Trophoblast cell (in vitro differentiated cells and primary cell): ENCODE measurements around the gene LTV1.
"Not testable (repeated sequence)": the region's sequence is repeated elsewhere in the genome, so short reads cannot be mapped to it uniquely, and the experiment has no call there.

Experiments
- DNase-seq, 2 donors: peaks; one replicate each; pipeline ENCODE4 v3.0.0-alpha.2; 2016
- H2AFZ ChIP-seq: 2 replicates; pipeline ENCODE4 v1.6.1; 2013; ENCODE audit warnings: low read length, moderate library complexity, mild to moderate bottlenecking; ENCODE audit not compliant: insufficient read depth, poor library complexity
- H2AK5ac ChIP-seq: 2 replicates; pipeline ENCODE4 v1.6.1; 2013; ENCODE audit warnings: mild to moderate bottlenecking, low read length
- H2BK120ac ChIP-seq: 2 replicates; pipeline ENCODE4 v1.6.1; 2013; ENCODE audit warnings: low read length, mild to moderate bottlenecking, moderate library complexity; ENCODE audit not compliant: insufficient read depth, poor library complexity
- H2BK12ac ChIP-seq: 2 replicates; pipeline ENCODE4 v1.6.1; 2013; ENCODE audit warnings: mild to moderate bottlenecking, low read length, moderate library complexity
- H2BK5ac ChIP-seq: 2 replicates; pipeline ENCODE4 v1.6.1; 2013; ENCODE audit warnings: low read length, low read depth, moderate library complexity, mild to moderate bottlenecking; ENCODE audit not compliant: poor library complexity
- H3K14ac ChIP-seq: 2 replicates; pipeline ENCODE4 v1.6.1; 2013; ENCODE audit warnings: mild to moderate bottlenecking, low read length
- H3K18ac ChIP-seq: 2 replicates; pipeline ENCODE4 v1.6.1; 2013; ENCODE audit warnings: mild to moderate bottlenecking, low read length
- H3K23ac ChIP-seq: 2 replicates; pipeline ENCODE4 v1.6.1; 2013; ENCODE audit warnings: low read length
- H3K27ac ChIP-seq: 2 replicates; pipeline ENCODE4 v1.5.1; 2013; ENCODE audit warnings: low read depth, mild to moderate bottlenecking, inconsistent platforms, low read length, moderate library complexity
- H3K27me3 ChIP-seq: 2 replicates; pipeline ENCODE4 v1.6.1; 2013; ENCODE audit warnings: inconsistent platforms, mild to moderate bottlenecking, low read length, moderate library complexity; ENCODE audit not compliant: insufficient read depth
- H3K36me3 ChIP-seq, 2 experiments: 1 replicate in 1 of 2; 2 replicates in 1 of 2; pipeline ENCODE4 v1.6.1; 2013; ENCODE audit warnings: low read length in 2 of 2, mild to moderate bottlenecking in 2 of 2, moderate library complexity in 1 of 2; ENCODE audit not compliant: insufficient read depth in 2 of 2, control insufficient read depth in 1 of 2
- H3K4ac ChIP-seq: 2 replicates; pipeline ENCODE4 v1.6.1; 2013; ENCODE audit warnings: low read depth, mild to moderate bottlenecking, low read length, moderate library complexity
- H3K4me1 ChIP-seq, 2 experiments: 1 replicate in 1 of 2; 2 replicates in 1 of 2; pipeline ENCODE4 v1.6.1; 2013; ENCODE audit warnings: low read length in 2 of 2, mild to moderate bottlenecking in 2 of 2, moderate library complexity in 1 of 2; ENCODE audit not compliant: insufficient read depth in 2 of 2, control insufficient read depth in 1 of 2
- H3K4me2 ChIP-seq: 2 replicates; pipeline ENCODE4 v1.6.1; 2013; ENCODE audit warnings: inconsistent platforms, mild to moderate bottlenecking, low read length, moderate library complexity
- H3K4me3 ChIP-seq: 2 replicates; pipeline ENCODE4 v1.5.1; 2013; ENCODE audit warnings: mild to moderate bottlenecking, low read depth, low read length, inconsistent platforms
- H3K79me1 ChIP-seq: one replicate; pipeline ENCODE4 v1.6.1; 2013; ENCODE audit warnings: low read length
- H3K79me2 ChIP-seq: 2 replicates; pipeline ENCODE4 v1.6.1; 2013; ENCODE audit warnings: low read length, mild to moderate bottlenecking; ENCODE audit not compliant: control insufficient read depth, insufficient read depth, poor library complexity
- H3K9ac ChIP-seq: 2 replicates; pipeline ENCODE4 v1.6.1; 2013; ENCODE audit warnings: mild to moderate bottlenecking, low read length
- H3K9me3 ChIP-seq: 2 replicates; pipeline ENCODE4 v1.6.1; 2013; ENCODE audit warnings: low read depth, mild to moderate bottlenecking, control low read depth, inconsistent platforms, low read length; ENCODE audit not compliant: insufficient read depth
- H4K12ac ChIP-seq: 2 replicates; pipeline ENCODE4 v1.6.1; 2013; ENCODE audit warnings: low read depth, mild to moderate bottlenecking, low read length, moderate library complexity
- H4K8ac ChIP-seq: 2 replicates; pipeline ENCODE4 v1.6.1; 2013; ENCODE audit warnings: low read depth, mild to moderate bottlenecking, low read length, moderate library complexity
- H4K91ac ChIP-seq: one replicate; pipeline ENCODE4 v1.6.1; 2013; ENCODE audit warnings: low read depth, mild to moderate bottlenecking, low read length, moderate library complexity
- WGBS: extraction: QIAGEN DNeasy Blood & Tissue Kit; methylation state at CpG from one replicate; pipeline ENCODE4 v1.1.7; 2013; ENCODE audit warnings: missing lambda C conversion rate; ENCODE audit not compliant: insufficient read length, insufficient coverage; ENCODE audit errors: extremely low coverage; 5-methylcytosine and 5-hydroxymethylcytosine counted together

LTV1 gene

GRCh38 chr6:143843677-143843999 is 500 bp downstream of the LTV1 start:
- Histone ChIP-seq H2BK12ac (no peak overlapping the region), H3K9ac (peak overlapping the region; percentile 99), H3K9me3 (no peaks in the 10 kb centered on the region), H3K79me2 (peaks cover 5% of the 10 kb centered on the region), H3K79me1 (peaks cover 8% of the 10 kb centered on the region), H2BK120ac (peak overlapping the region; percentile 67), H3K4me3 (peak overlapping the region; percentile 99), H3K18ac (peak overlapping the region; percentile 21), H4K91ac (peak overlapping the region; percentile 82), H4K12ac (peak overlapping the region; percentile 83), H3K4me1 (peaks cover 0 to 7% of the 10 kb centered on the region in 2 experiments), H3K4me2 (peak overlapping the region; percentile 97), H3K14ac (peak overlapping the region; percentile 92), H3K27ac (no peak overlapping the region), H3K4ac (peak overlapping the region; percentile 97), H2AFZ (peak overlapping the region; percentile 95), H3K23ac (no peak overlapping the region), H3K27me3 (no peaks in the 10 kb centered on the region), H2BK5ac (no peak overlapping the region), H2AK5ac (peak overlapping the region; percentile 52), H3K36me3 (peaks cover 11 to 22% of the 10 kb centered on the region in 2 experiments), H4K8ac (peak overlapping the region; percentile 98)
- no CpG with 5 or more reads among the region's 9 CpGs for WGBS
- DNase-seq = no peak

- H2AFZ ChIP-seq = no peak overlapping the region
- no peak for DNase-seq
- no peak overlapping the region for H3K27ac ChIP-seq
- H3K14ac ChIP-seq = no peak overlapping the region
- peak overlapping the region; percentile 38 for H3K9ac ChIP-seq
- H3K18ac ChIP-seq = no peak overlapping the region
- H2AK5ac ChIP-seq = no peak overlapping the region
- peaks cover 5% of the 10 kb centered on the region for H3K79me2 ChIP-seq
- no peaks in the 10 kb centered on the region for H3K27me3 ChIP-seq
- no peaks in the 10 kb centered on the region for H3K9me3 ChIP-seq
- peaks cover 8% of the 10 kb centered on the region for H3K79me1 ChIP-seq
- H3K4ac ChIP-seq = peak overlapping the region; percentile 97
- H2BK12ac ChIP-seq = no peak overlapping the region
- H2BK120ac ChIP-seq = no peak overlapping the region
- no peak overlapping the region for H3K23ac ChIP-seq
- H3K4me3 ChIP-seq = no peak overlapping the region
- WGBS = no CpG with 5 or more reads among the region's 4 CpGs
- no peak overlapping the region for H4K91ac ChIP-seq
- peaks cover 13 to 24% of the 10 kb centered on the region in 2 experiments for H3K36me3 ChIP-seq
- peaks cover 0 to 7% of the 10 kb centered on the region in 2 experiments for H3K4me1 ChIP-seq
- H2BK5ac ChIP-seq = no peak overlapping the region
- no peak overlapping the region for H4K12ac ChIP-seq
- H4K8ac ChIP-seq = no peak overlapping the region
- H3K4me2 ChIP-seq = peak overlapping the region; percentile 97
Measured at GRCh38 chr6:143844006-143844405, 868 bp downstream of the LTV1 start.

- Histone ChIP-seq H2BK12ac (no peak overlapping the region), H2BK5ac (no peak overlapping the region), H4K91ac (no peak overlapping the region), H3K79me1 (peaks cover 8% of the 10 kb centered on the region), H4K12ac (no peak overlapping the region), H2AK5ac (no peak overlapping the region), H3K9ac (no peak overlapping the region), H3K27me3 (no peaks in the 10 kb centered on the region), H2AFZ (no peak overlapping the region), H3K9me3 (no peaks in the 10 kb centered on the region), H3K18ac (no peak overlapping the region), H3K23ac (no peak overlapping the region), H2BK120ac (no peak overlapping the region), H4K8ac (no peak overlapping the region), H3K4me1 (peaks cover 0 to 7% of the 10 kb centered on the region in 2 experiments), H3K4me2 (no peak overlapping the region), H3K27ac (no peak overlapping the region), H3K4me3 (no peak overlapping the region), H3K4ac (no peak overlapping the region), H3K36me3 (peaks cover 13 to 27% of the 10 kb centered on the region in 2 experiments), H3K79me2 (peaks cover 5% of the 10 kb centered on the region), H3K14ac (no peak overlapping the region)
- DNase-seq = no peak
- WGBS = no CpG with 5 or more reads among the region's 5 CpGs
Measured at GRCh38 chr6:143845033-143845432, 1.9 kb downstream of the LTV1 start.

- H4K8ac ChIP-seq, H4K91ac ChIP-seq, H2AK5ac ChIP-seq, H3K9ac ChIP-seq, H2BK120ac ChIP-seq, H2BK5ac ChIP-seq, H3K79me1 ChIP-seq, H3K27me3 ChIP-seq, H3K4me3 ChIP-seq, H2AFZ ChIP-seq, H3K18ac ChIP-seq, H3K9me3 ChIP-seq, H3K4me2 ChIP-seq, H3K23ac ChIP-seq, H3K14ac ChIP-seq, H4K12ac ChIP-seq, H3K4me1 ChIP-seq, H2BK12ac ChIP-seq, H3K27ac ChIP-seq, DNase-seq, H3K4ac ChIP-seq, H3K79me2 ChIP-seq: not testable (repeated sequence)
- peaks cover 13 to 22% of the 10 kb centered on the region in 2 experiments for H3K36me3 ChIP-seq
- WGBS = no CpG with 5 or more reads among the region's 3 CpGs
Measured at GRCh38 chr6:143851706-143852105, 8.6 kb downstream of the LTV1 start.
